ENCODE results near the gene ADAMTSL4.

DNA sequence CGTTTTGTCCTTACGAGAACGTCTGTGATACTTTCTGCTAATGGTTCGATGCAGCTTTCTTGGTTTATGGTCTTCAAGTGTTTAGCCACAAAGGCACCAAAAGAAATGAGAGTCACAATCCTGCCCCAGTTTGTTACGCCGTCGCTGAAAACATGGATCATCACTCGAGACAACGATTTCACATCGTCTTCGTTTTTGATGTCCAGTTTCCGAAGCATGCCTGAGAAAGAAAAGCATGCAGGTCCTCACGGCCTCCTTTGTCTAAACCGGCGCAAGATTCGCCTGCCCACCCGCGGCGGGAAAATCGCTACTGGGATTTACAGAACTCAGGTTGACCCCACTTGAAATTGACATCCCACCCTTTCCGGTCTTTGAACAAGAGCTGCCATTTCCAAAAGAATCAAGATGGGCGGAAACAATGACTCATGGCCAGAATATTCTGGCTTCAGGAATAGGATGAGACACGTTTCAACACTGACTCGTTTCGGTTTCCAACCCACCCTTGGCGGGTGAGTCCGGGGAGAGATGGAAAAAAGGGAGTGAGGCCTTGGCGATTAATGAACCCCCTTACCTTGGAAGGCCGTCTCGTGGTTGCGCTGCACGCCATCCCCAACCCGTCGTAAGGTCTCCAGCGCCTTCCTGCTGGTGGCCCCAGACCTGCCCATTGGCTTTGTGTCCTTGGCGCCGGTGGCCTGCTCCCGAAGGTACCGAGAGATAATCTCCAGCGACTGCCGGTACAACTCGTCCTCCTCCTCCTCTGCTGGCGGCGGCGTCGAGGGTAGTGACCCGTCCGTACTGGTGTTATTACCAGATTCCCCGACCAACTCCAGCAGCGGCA is 29.3 kb downstream of the ADAMTSL4 start:
- TF ChIP-seq, protein P1, sequence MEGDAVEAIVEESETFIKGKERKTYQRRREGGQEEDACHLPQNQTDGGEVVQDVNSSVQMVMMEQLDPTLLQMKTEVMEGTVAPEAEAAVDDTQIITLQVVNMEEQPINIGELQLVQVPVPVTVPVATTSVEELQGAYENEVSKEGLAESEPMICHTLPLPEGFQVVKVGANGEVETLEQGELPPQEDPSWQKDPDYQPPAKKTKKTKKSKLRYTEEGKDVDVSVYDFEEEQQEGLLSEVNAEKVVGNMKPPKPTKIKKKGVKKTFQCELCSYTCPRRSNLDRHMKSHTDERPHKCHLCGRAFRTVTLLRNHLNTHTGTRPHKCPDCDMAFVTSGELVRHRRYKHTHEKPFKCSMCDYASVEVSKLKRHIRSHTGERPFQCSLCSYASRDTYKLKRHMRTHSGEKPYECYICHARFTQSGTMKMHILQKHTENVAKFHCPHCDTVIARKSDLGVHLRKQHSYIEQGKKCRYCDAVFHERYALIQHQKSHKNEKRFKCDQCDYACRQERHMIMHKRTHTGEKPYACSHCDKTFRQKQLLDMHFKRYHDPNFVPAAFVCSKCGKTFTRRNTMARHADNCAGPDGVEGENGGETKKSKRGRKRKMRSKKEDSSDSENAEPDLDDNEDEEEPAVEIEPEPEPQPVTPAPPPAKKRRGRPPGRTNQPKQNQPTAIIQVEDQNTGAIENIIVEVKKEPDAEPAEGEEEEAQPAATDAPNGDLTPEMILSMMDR (IDR thresholded peaks at IDR 0.05; ENCODE audit: low read depth, low read length), result no peak
- no peak for TF ChIP-seq POLR2A (IDR thresholded peaks at IDR 0.05; ENCODE audit: extremely low read depth, insufficient read length)
- TF ChIP-seq, protein P2, sequence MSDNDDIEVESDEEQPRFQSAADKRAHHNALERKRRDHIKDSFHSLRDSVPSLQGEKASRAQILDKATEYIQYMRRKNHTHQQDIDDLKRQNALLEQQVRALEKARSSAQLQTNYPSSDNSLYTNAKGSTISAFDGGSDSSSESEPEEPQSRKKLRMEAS (IDR thresholded peaks at IDR 0.05; ENCODE audit: low read depth, low read length), result no peak

All from NB4 (cell line).